Caco-2 (cell line): ENCODE measurements around the gene PDE4D. TPM values are rescaled to one million over a fixed set of nuclear protein-coding genes. Genes with fewer than 3 reads are reported as not detected.

Experiments
- BruUV-seq: library from RNA; stranded (reverse); fragments of 400-500 nt; replicated peaks from 2 replicates; lab custom pipeline; 2021; lab: Mats Ljungman, UMichigan
- CTCF ChIA-PET: fragments of 300-600 bp; sonication (Branson Sonifier 250); formaldehyde crosslinking; loops from one replicate; lab custom pipeline; 2022; ENCODE audit warnings: antibody characterized with exemption; lab: Charles Lee
- POLR2A ChIA-PET: fragments of 300-600 bp; sonication (Branson Sonifier 250); formaldehyde crosslinking; loops from one replicate; lab custom pipeline; 2022; ENCODE audit warnings: antibody characterized with exemption; lab: Charles Lee
- DNase-seq, 2 experiments: peaks; one replicate each; pipeline versions ENCODE4 v3.0.0 to v3.0.0-alpha.2; 2020 to 2022
- H3K27me3 ChIP-seq: replicated peaks from 2 replicates; pipeline ENCODE4 v1.6.0; 2011; ENCODE audit warnings: low read length; ENCODE audit not compliant: control insufficient read depth, insufficient read depth
- H3K36me3 ChIP-seq: 2 replicates; pipeline ENCODE4 v1.5.1; 2011; ENCODE audit warnings: low read length; ENCODE audit not compliant: control insufficient read depth, insufficient read depth
- H3K4me1 ChIP-seq: fragments of 250-450 bp; sonication (Bioruptor Pico); 2 replicates; pipeline ENCODE4 v1.5.1; 2020; ENCODE audit warnings: mild to moderate bottlenecking
- H3K4me3 ChIP-seq: 2 replicates; pipeline ENCODE4 v1.5.1; 2011; ENCODE audit warnings: low read depth, mild to moderate bottlenecking, control low read depth, low read length
- H3K9me3 ChIP-seq: fragments of 250-450 bp; sonication (Bioruptor Pico); 2 replicates; pipeline ENCODE4 v1.5.1; 2020; ENCODE audit warnings: mild to moderate bottlenecking, moderate library complexity
- H3K27ac Mint-ChIP-seq: one replicate; pipeline ENCODE4 v1.8.0; 2022; ENCODE audit warnings: mixed read lengths; ENCODE audit not compliant: unreplicated experiment
- H3K27me3 Mint-ChIP-seq: one replicate; pipeline ENCODE4 v1.8.0; 2022; ENCODE audit warnings: mixed read lengths; ENCODE audit not compliant: insufficient read depth, unreplicated experiment
- H3K36me3 Mint-ChIP-seq: one replicate; pipeline ENCODE4 v1.8.0; 2022; ENCODE audit warnings: mild to moderate bottlenecking, mixed read lengths; ENCODE audit not compliant: insufficient read depth, unreplicated experiment
- H3K4me1 Mint-ChIP-seq: one replicate; pipeline ENCODE4 v1.8.0; 2022; ENCODE audit warnings: low read depth, mixed read lengths; ENCODE audit not compliant: unreplicated experiment
- H3K4me3 Mint-ChIP-seq: one replicate; pipeline ENCODE4 v1.8.0; 2022; ENCODE audit warnings: mild to moderate bottlenecking, moderate library complexity, mixed read lengths; ENCODE audit not compliant: unreplicated experiment
- H3K9me3 Mint-ChIP-seq: one replicate; pipeline ENCODE4 v1.8.0; 2022; ENCODE audit warnings: mixed read lengths; ENCODE audit not compliant: unreplicated experiment
- intact Hi-C: fragments of 100-400 bp; cut with micrococcal nuclease; formaldehyde crosslinking; loops from one replicate; pipeline ENCODE4 v1.10.0; 2022; ENCODE audit not compliant: unreplicated experiment
- microRNA-seq: library from miRNA; unstranded; fragments of <30 nt; microRNA quantifications from one replicate; pipeline ENCODE4 v1.2.0, GENCODE V29; 2022
- total RNA-seq: library from RNA; stranded (reverse); gene quantifications from 2 replicates; pipeline ENCODE4 v1.2.3, GENCODE V29; 2022
- TF ChIP-seq, protein P1 (sequence below), 2 experiments: fragments of 200-600 bp in 1 of 2; IDR thresholded peaks; 1 replicate in 1 of 2; 2 replicates in 1 of 2; pipeline versions ENCODE4 v1.5.1 to v1.8.0; 2011 to 2022; ENCODE audit warnings: antibody characterized with exemption in 1 of 2, control low read depth in 1 of 2, inconsistent platforms in 1 of 2, low read depth in 1 of 2, low read length in 1 of 2, mild to moderate bottlenecking in 1 of 2, moderate library complexity in 1 of 2; ENCODE audit not compliant: insufficient read depth in 1 of 2, severe bottlenecking in 1 of 2, unreplicated experiment in 1 of 2

The PDE4D gene
- total RNA-seq, 1 experiment from 2014 or later: 89.8 TPM

- Histone ChIP-seq H3K4me1 (peaks cover 13% of the 10 kb centered on the region), H3K9me3 (no peaks in the 10 kb centered on the region), H3K36me3 (no peaks in the 10 kb centered on the region), H3K27me3 (no peaks in the 10 kb centered on the region; the same call in 1 of the 2 replicates), H3K4me3 (no peak overlapping the region)
- Mint-ChIP-seq H3K4me1 (peaks cover 6% of the 10 kb centered on the region), H3K4me3 (no peak overlapping the region), H3K27me3 (no peaks in the 10 kb centered on the region), H3K9me3 (no peaks in the 10 kb centered on the region), H3K36me3 (no peaks in the 10 kb centered on the region), H3K27ac (no peak overlapping the region)
- no peak for DNase-seq
- intact Hi-C loops: no loop called here
- TF ChIP-seq, protein P1, sequence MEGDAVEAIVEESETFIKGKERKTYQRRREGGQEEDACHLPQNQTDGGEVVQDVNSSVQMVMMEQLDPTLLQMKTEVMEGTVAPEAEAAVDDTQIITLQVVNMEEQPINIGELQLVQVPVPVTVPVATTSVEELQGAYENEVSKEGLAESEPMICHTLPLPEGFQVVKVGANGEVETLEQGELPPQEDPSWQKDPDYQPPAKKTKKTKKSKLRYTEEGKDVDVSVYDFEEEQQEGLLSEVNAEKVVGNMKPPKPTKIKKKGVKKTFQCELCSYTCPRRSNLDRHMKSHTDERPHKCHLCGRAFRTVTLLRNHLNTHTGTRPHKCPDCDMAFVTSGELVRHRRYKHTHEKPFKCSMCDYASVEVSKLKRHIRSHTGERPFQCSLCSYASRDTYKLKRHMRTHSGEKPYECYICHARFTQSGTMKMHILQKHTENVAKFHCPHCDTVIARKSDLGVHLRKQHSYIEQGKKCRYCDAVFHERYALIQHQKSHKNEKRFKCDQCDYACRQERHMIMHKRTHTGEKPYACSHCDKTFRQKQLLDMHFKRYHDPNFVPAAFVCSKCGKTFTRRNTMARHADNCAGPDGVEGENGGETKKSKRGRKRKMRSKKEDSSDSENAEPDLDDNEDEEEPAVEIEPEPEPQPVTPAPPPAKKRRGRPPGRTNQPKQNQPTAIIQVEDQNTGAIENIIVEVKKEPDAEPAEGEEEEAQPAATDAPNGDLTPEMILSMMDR (IDR thresholded peaks at IDR 0.05; ENCODE audit: insufficient read depth in 1 of 2, low read depth in 1 of 2, low read length in 1 of 2, severe bottlenecking in 1 of 2, unreplicated experiment in 1 of 2): no peak
- POLR2A ChIA-PET: no interaction called here
- BruUV-seq: no TSS peak
- CTCF ChIA-PET: no interaction called here
Measured at GRCh38 chr5:58922461-58923171, 970.9 kb downstream of the PDE4D start.

- Mint-ChIP-seq H3K9me3 (no peaks in the 10 kb centered on the region), H3K4me3 (no peak overlapping the region), H3K36me3 (no peaks in the 10 kb centered on the region), H3K27ac (no peak overlapping the region), H3K27me3 (no peaks in the 10 kb centered on the region), H3K4me1 (no peaks in the 10 kb centered on the region)
- Histone ChIP-seq H3K9me3 (no peaks in the 10 kb centered on the region), H3K4me3 (no peak overlapping the region), H3K36me3 (no peaks in the 10 kb centered on the region), H3K27me3 (no peaks in the 10 kb centered on the region; the same call in 1 of the 2 replicates), H3K4me1 (peaks cover 5% of the 10 kb centered on the region; the same call in 1 of the 2 replicates)
- TF ChIP-seq, protein P1 (IDR thresholded peaks at IDR 0.05; ENCODE audit: insufficient read depth in 1 of 2, low read depth in 1 of 2, low read length in 1 of 2, severe bottlenecking in 1 of 2, unreplicated experiment in 1 of 2): no peak
- intact Hi-C loops: no loop called here
- ChIA-PET CTCF (no interaction called here), POLR2A (interaction anchor here (0.7 kb wide), 1 partner anchor 1890 kb away, joined by 7 read pairs; no protein-coding TSS in a partner anchor)
- no peak for DNase-seq
- no TSS peak for BruUV-seq
Measured at GRCh38 chr5:58921159-58921558, 972.4 kb downstream of the PDE4D start.

DNA sequence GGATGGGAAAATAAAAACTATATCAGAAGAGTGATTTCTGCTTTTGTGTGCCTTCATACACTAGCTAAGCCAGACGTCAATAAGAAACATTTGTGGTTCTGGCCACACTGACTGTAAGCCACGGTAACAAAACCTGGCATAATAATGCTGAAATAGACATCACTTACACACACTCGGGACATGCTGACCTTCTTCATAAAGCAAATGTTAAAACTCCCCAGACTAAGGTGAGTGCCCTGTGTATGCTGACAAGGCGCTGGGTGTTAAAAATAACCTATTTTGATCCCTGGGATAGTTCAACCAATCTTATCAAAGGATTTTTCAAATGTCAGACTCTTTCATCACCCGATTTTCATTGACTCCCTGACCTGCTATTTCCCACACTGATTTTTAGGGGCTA lies 973.7 kb downstream of the PDE4D start:
- no peaks in the 10 kb centered on the region for H3K36me3 Mint-ChIP-seq
- H3K27me3 ChIP-seq: no peaks in the 10 kb centered on the region; the same call in 1 of the 2 replicates
- no TSS peak for BruUV-seq
- H3K4me1 ChIP-seq: no peaks in the 10 kb centered on the region
- H3K4me3 Mint-ChIP-seq: no peak overlapping the region
- H3K9me3 ChIP-seq: no peaks in the 10 kb centered on the region
- H3K27me3 Mint-ChIP-seq: no peaks in the 10 kb centered on the region
- POLR2A ChIA-PET: no interaction called here
- TF ChIP-seq, protein P1 (IDR thresholded peaks at IDR 0.05; ENCODE audit: insufficient read depth in 1 of 2, low read depth in 1 of 2, low read length in 1 of 2, severe bottlenecking in 1 of 2, unreplicated experiment in 1 of 2): no peak
- no peak overlapping the region for H3K4me3 ChIP-seq
- no peaks in the 10 kb centered on the region for H3K36me3 ChIP-seq
- no peaks in the 10 kb centered on the region for H3K4me1 Mint-ChIP-seq
- DNase-seq: no peak
- no peaks in the 10 kb centered on the region for H3K9me3 Mint-ChIP-seq
- H3K27ac Mint-ChIP-seq: no peak overlapping the region
- intact Hi-C loops: no loop called here
- CTCF ChIA-PET: no interaction called here

Small RNA genes lying within 50 kb of the gene (microRNA-seq; reads per million reads assigned to microRNA genes)
- gene MIR582: not detected
